ENCODE results near the gene LAMA2. TPM values are rescaled to one million over a fixed set of nuclear protein-coding genes. Genes with fewer than 3 reads are reported as not detected.

Gene LAMA2
- total and polyA plus RNA-seq, 2 of the 13 experiments (the other 11 are each of a cell fraction or from before 2014, with no cell fraction given) = 0.11 to 0.28 TPM

DNA sequence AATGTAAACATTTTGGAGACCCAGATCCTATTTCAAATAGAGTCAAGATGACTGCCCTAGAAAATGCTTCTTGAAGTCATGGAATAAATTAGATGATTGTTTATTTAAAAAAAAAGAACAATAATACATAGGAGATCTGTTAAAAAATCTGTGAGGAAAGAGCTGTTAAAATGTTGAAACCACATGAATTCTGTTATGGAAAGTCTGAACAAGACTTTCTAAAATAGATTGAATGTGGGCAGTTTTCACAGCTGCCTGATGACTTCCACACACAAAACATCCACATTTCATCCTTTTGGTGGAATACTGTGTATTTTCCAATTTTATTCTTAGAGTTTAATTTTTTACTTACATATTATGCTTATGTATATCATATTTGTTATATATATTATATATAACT lies 186.1 kb downstream of the LAMA2 start:
- CTCF ChIA-PET (ENCODE audit: low intra/inter-chr PET ratio, low total read pairs) = no interaction called here
- TF ChIP-seq ZBTB49 (CRISPR knock-in tag; IDR thresholded peaks at IDR 0.05; ENCODE audit: borderline replicate concordance) = no peak
- no peak for TF ChIP-seq ZFAT (CRISPR knock-in tag; conservative IDR thresholded peaks at IDR 0.05)
- TF ChIP-seq ZMYM3 (CRISPR knock-in tag; IDR thresholded peaks at IDR 0.05) = no peak
- TF ChIP-seq, protein P1, sequence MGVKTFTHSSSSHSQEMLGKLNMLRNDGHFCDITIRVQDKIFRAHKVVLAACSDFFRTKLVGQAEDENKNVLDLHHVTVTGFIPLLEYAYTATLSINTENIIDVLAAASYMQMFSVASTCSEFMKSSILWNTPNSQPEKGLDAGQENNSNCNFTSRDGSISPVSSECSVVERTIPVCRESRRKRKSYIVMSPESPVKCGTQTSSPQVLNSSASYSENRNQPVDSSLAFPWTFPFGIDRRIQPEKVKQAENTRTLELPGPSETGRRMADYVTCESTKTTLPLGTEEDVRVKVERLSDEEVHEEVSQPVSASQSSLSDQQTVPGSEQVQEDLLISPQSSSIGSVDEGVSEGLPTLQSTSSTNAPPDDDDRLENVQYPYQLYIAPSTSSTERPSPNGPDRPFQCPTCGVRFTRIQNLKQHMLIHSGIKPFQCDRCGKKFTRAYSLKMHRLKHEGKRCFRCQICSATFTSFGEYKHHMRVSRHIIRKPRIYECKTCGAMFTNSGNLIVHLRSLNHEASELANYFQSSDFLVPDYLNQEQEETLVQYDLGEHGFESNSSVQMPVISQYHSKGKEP (CRISPR knock-in tag; IDR thresholded peaks at IDR 0.05) = no peak
- no peak for TF ChIP-seq POLR2AphosphoS2 (IDR thresholded peaks at IDR 0.05; ENCODE audit: low read depth, low read length)
- no peak for TF ChIP-seq STAT5B (CRISPR knock-in tag; IDR thresholded peaks at IDR 0.05)
- TF ChIP-seq, protein P2, sequence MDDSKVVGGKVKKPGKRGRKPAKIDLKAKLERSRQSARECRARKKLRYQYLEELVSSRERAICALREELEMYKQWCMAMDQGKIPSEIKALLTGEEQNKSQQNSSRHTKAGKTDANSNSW (CRISPR knock-in tag; IDR thresholded peaks at IDR 0.05; ENCODE audit: borderline replicate concordance) = no peak
- TF ChIP-seq RORA (CRISPR knock-in tag; IDR thresholded peaks at IDR 0.05) = no peak
- TF ChIP-seq, protein P3, sequence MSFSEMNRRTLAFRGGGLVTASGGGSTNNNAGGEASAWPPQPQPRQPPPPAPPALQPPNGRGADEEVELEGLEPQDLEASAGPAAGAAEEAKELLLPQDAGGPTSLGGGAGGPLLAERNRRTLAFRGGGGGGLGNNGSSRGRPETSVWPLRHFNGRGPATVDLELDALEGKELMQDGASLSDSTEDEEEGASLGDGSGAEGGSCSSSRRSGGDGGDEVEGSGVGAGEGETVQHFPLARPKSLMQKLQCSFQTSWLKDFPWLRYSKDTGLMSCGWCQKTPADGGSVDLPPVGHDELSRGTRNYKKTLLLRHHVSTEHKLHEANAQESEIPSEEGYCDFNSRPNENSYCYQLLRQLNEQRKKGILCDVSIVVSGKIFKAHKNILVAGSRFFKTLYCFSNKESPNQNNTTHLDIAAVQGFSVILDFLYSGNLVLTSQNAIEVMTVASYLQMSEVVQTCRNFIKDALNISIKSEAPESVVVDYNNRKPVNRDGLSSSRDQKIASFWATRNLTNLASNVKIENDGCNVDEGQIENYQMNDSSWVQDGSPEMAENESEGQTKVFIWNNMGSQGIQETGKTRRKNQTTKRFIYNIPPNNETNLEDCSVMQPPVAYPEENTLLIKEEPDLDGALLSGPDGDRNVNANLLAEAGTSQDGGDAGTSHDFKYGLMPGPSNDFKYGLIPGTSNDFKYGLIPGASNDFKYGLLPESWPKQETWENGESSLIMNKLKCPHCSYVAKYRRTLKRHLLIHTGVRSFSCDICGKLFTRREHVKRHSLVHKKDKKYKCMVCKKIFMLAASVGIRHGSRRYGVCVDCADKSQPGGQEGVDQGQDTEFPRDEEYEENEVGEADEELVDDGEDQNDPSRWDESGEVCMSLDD (CRISPR knock-in tag; IDR thresholded peaks at IDR 0.05; ENCODE audit: borderline replicate concordance) = no peak
- TF ChIP-seq IKZF1 (IDR thresholded peaks at IDR 0.05) = no peak
- no peak for TF ChIP-seq CHD4 (IDR thresholded peaks at IDR 0.05; ENCODE audit: borderline replicate concordance, low read length)
- in situ Hi-C loops (cut with HindIII; ENCODE audit: extremely low pct_ligation_motif_present, low pct_unique_long_range_greater_than_20kb) = no loop called here

More for the DNA sequence above, 186.1 kb downstream of the LAMA2 start:
- Histone ChIP-seq H3K27me3 (ENCODE audit: control insufficient read depth in 1 of 2, insufficient read depth in 2 of 2, low read length in 2 of 2) (no peaks in the 10 kb centered on the region), H3K79me2 (ENCODE audit: insufficient read depth, low read length) (no peaks in the 10 kb centered on the region), H3K9me3 (ENCODE audit: low read length) (no peaks in the 10 kb centered on the region), H3K4me3 (replicated peaks in 1 of 3; ENCODE audit: insufficient read depth in 1 of 3, low read depth in 2 of 3, low read length in 3 of 3) (no peak overlapping the region), H3K36me3 (replicated peaks in 1 of 2; ENCODE audit: control insufficient read depth in 1 of 2, insufficient read depth in 2 of 2, low read length in 2 of 2) (no peaks in the 10 kb centered on the region), H3K4me1 (ENCODE audit: insufficient read depth, low read length) (no peaks in the 10 kb centered on the region), H3K27ac (ENCODE audit: extremely low read length, insufficient read depth, low read length) (no peak overlapping the region), H3K4me2 (ENCODE audit: low read depth, low read length) (no peak overlapping the region), H3K9ac (ENCODE audit: insufficient read depth, low read depth, low read length) (no peak overlapping the region), H2AFZ (ENCODE audit: low read length) (no peak overlapping the region), H4K20me1 (ENCODE audit: insufficient read depth, low read length) (no peaks in the 10 kb centered on the region)
- DNase-seq (ENCODE audit: low spot score) (no peak), FAIRE-seq (no peak), ATAC-seq (no peak)
- BruUV-seq (replicated peaks) = no TSS peak
- POLR2A ChIA-PET = no interaction called here
- intact Hi-C loops (cut with micrococcal nuclease; ENCODE audit: unreplicated experiment) = no loop called here

Data from HepG2 (cell line).